ENCODE results near the gene PET100.
"Not testable (repeated sequence)": the region's sequence is repeated elsewhere in the genome, so short reads cannot be mapped to it uniquely, and the experiment has no call there.

DNA sequence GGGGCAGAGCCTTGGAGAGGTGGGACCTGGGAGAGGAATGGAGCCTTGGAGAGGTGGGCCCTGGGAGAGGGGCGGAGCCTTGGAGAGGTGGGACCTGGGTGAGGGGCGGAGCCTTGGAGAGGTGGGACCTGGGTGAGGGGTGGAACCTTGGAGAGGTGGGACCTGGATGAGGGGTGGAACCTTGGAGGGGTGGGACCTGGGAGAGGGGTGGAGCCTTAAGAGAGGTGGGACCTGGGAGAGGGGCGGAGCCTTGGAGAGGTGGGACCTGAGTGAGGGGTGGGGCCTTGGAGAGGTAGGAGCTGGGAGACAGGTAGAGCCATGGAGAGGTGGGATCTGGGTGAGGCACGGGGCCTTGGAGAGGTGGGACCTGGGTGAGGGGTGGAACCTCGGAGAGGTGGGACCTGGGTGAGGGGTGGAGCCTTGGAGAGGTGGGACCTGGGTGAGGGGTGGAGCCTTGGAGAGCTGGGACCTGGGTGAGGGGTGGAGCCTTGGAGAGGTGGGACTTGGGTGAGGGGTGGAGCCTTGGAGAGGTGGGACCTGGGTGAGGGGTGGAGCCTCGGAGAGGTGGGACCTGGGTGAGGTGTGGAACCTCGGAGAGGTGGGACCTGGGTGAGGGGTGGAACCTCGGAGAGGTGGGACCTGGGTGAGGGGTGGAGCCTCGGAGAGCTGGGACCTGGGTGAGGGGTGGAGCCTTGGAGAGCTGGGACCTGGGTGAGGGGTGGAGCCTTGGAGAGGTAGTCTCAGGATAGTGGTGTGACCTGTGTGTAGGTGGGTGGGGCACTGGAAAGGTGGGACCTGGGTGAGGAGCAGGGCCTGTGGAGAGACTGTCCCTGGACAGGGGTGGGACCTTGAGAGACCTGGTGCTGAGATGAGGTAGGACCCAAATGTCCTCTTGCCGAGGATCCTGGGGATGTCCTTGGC lies 14.3 kb downstream of the PET100 start:
- TF ChIP-seq CTCF, POLR2A (IDR thresholded peaks at IDR 0.05): not testable (repeated sequence)

All from heart left ventricle (tissue), 13 donors.